Measurements from ENCODE around the gene KCNN4. TPM values are rescaled to one million over a fixed set of nuclear protein-coding genes. Genes with fewer than 3 reads are reported as not detected.
A peak's percentile ranks its signal among the peaks of the same experiment; 100 is the strongest.
"Not testable (repeated sequence)": the region's sequence is repeated elsewhere in the genome, so short reads cannot be mapped to it uniquely, and the experiment has no call there.

The KCNN4 gene
- total RNA-seq, 2 experiments from 2014 or later = 28.8 to 31.9 TPM

GRCh38 chr19:43781630-43782310 lies 997 bp upstream of the KCNN4 start:
- Mint-ChIP-seq H3K27ac (peak overlapping the region; percentile 81), H3K36me3 (ENCODE audit: low read depth) (peaks cover 10% of the 10 kb centered on the region), H3K9me3 (ENCODE audit: insufficient read depth) (no peaks in the 10 kb centered on the region), H3K4me1 (ENCODE audit: low read depth) (peaks cover 73% of the 10 kb centered on the region), H3K4me3 (peak overlapping the region; percentile 61), H3K27me3 (ENCODE audit: low read depth) (no peaks in the 10 kb centered on the region)
- ATAC-seq (no peak), DNase-seq (no peak)
- CTCF ChIA-PET = interaction anchor here (7.6 kb wide), 1 partner anchor 14 kb away, joined by 139 read pairs; no protein-coding TSS in a partner anchor
- POLR2A ChIA-PET = interaction anchor here (1.5 to 5.9 kb wide), 3 partner anchors 11 to 30 kb away, joined by 4 to 52 read pairs (median 6); partner anchors contain the start of gene SMG9

- CTCF ChIA-PET = interaction anchor here (1.0 to 7.6 kb wide), 7 partner anchors 12 to 225 kb away, joined by 5 to 139 read pairs (median 13); partner anchors contain the start of gene SMG9
- ATAC-seq (no peak), DNase-seq (peak; percentile 42)
- Mint-ChIP-seq H3K27ac (peak overlapping the region; percentile 91), H3K36me3 (ENCODE audit: low read depth) (peaks cover 22% of the 10 kb centered on the region), H3K4me1 (ENCODE audit: low read depth) (peaks cover 80% of the 10 kb centered on the region), H3K27me3 (ENCODE audit: low read depth) (no peaks in the 10 kb centered on the region), H3K9me3 (ENCODE audit: insufficient read depth) (no peaks in the 10 kb centered on the region), H3K4me3 (peak overlapping the region; percentile 61)
- POLR2A ChIA-PET = interaction anchor here (0.6 to 5.9 kb wide), 8 partner anchors 9 to 138 kb away, joined by 3 to 52 read pairs (median 6); partner anchors contain the start of gene SMG9
These were observed 953 bp downstream of the KCNN4 start for GRCh38 chr19:43779820-43780219.

- H3K9me3 Mint-ChIP-seq (ENCODE audit: insufficient read depth) = no peaks in the 10 kb centered on the region
- CTCF ChIA-PET = interaction anchor here (0.6 to 7.6 kb wide), 10 partner anchors 12 to 224 kb away, joined by 4 to 139 read pairs (median 10); partner anchors contain the start of gene SMG9
These were observed 1.5 kb downstream of the KCNN4 start for GRCh38 chr19:43779147-43779819.

GRCh38 chr19:43778651-43779050 lies 2.1 kb downstream of the KCNN4 start:
- ATAC-seq (no peak), DNase-seq (no peak)
- Mint-ChIP-seq H3K36me3 (ENCODE audit: low read depth) (peaks cover 23% of the 10 kb centered on the region), H3K9me3 (ENCODE audit: insufficient read depth) (no peaks in the 10 kb centered on the region), H3K4me3 (peak overlapping the region; percentile 61), H3K4me1 (ENCODE audit: low read depth) (peaks cover 68% of the 10 kb centered on the region), H3K27me3 (ENCODE audit: low read depth) (no peaks in the 10 kb centered on the region), H3K27ac (peak overlapping the region; percentile 91)
- ChIA-PET CTCF (interaction anchor here (0.6 to 7.6 kb wide), 9 partner anchors 11 to 110 kb away, joined by 4 to 139 read pairs (median 8); partner anchors contain the start of gene SMG9), POLR2A (interaction anchor here (0.7 to 5.9 kb wide), 5 partner anchors 8 to 27 kb away, joined by 3 to 52 read pairs (median 3); partner anchors contain the start of gene SMG9)

More at GRCh38 chr19:43779147-43779819, 1.5 kb downstream of the KCNN4 start:
- POLR2A ChIA-PET = interaction anchor here (0.6 to 5.9 kb wide), 8 partner anchors 8 to 138 kb away, joined by 3 to 52 read pairs (median 3); partner anchors contain the start of gene SMG9
- H3K4me3 Mint-ChIP-seq = peak overlapping the region; percentile 61
- H3K4me1 Mint-ChIP-seq (ENCODE audit: low read depth) = peaks cover 74% of the 10 kb centered on the region
- no peak for DNase-seq
- H3K27ac Mint-ChIP-seq = peak overlapping the region; percentile 91
- H3K36me3 Mint-ChIP-seq (ENCODE audit: low read depth) = peaks cover 23% of the 10 kb centered on the region
- no peaks in the 10 kb centered on the region for H3K27me3 Mint-ChIP-seq (ENCODE audit: low read depth)
- ATAC-seq = no peak

GRCh38 chr19:43777163-43777695 lies 3.5 kb downstream of the KCNN4 start:
- peak overlapping the region; percentile 91 for H3K27ac Mint-ChIP-seq
- peak; percentile 28 for ATAC-seq
- no peaks in the 10 kb centered on the region for H3K9me3 Mint-ChIP-seq (ENCODE audit: insufficient read depth)
- POLR2A ChIA-PET = interaction anchor here (0.5 to 5.9 kb wide), 6 partner anchors 11 to 41 kb away, joined by 3 to 52 read pairs (median 4); partner anchors contain the start of gene SMG9
- peak; percentile 37 for DNase-seq
- no peaks in the 10 kb centered on the region for H3K27me3 Mint-ChIP-seq (ENCODE audit: low read depth)
- peak overlapping the region; percentile 61 for H3K4me3 Mint-ChIP-seq
- H3K36me3 Mint-ChIP-seq (ENCODE audit: low read depth) = peaks cover 29% of the 10 kb centered on the region
- CTCF ChIA-PET = interaction anchor here (1.0 to 7.6 kb wide), 6 partner anchors 10 to 107 kb away, joined by 4 to 139 read pairs (median 6); partner anchors contain the start of gene PLAUR
- peaks cover 55% of the 10 kb centered on the region for H3K4me1 Mint-ChIP-seq (ENCODE audit: low read depth)

GRCh38 chr19:43776286-43776685 lies 4.5 kb downstream of the KCNN4 start:
- CTCF ChIA-PET = interaction anchor here (0.8 to 7.6 kb wide), 3 partner anchors 9 to 31 kb away, joined by 3 to 139 read pairs (median 3); no protein-coding TSS in a partner anchor
- no peak overlapping the region for H3K4me3 Mint-ChIP-seq

GRCh38 chr19:43775299-43775890 lies 5.4 kb downstream of the KCNN4 start:
- DNase-seq (no peak), ATAC-seq (no peak)
- H3K4me1 Mint-ChIP-seq (ENCODE audit: low read depth) = peaks cover 41% of the 10 kb centered on the region
- POLR2A ChIA-PET = no interaction called here
- no peak overlapping the region for H3K4me3 Mint-ChIP-seq
- H3K27me3 Mint-ChIP-seq (ENCODE audit: low read depth) = no peaks in the 10 kb centered on the region
- H3K9me3 Mint-ChIP-seq (ENCODE audit: insufficient read depth) = no peaks in the 10 kb centered on the region
- peaks cover 36% of the 10 kb centered on the region for H3K36me3 Mint-ChIP-seq (ENCODE audit: low read depth)
- CTCF ChIA-PET = interaction anchor here (0.8 to 7.6 kb wide), 4 partner anchors 8 to 30 kb away, joined by 3 to 139 read pairs (median 3); no protein-coding TSS in a partner anchor
- H3K27ac Mint-ChIP-seq = peak overlapping the region; percentile 47

More at GRCh38 chr19:43776286-43776685, 4.5 kb downstream of the KCNN4 start:
- Mint-ChIP-seq H3K9me3 (ENCODE audit: insufficient read depth) (no peaks in the 10 kb centered on the region), H3K27me3 (ENCODE audit: low read depth) (no peaks in the 10 kb centered on the region), H3K27ac (peak overlapping the region; percentile 51), H3K36me3 (ENCODE audit: low read depth) (peaks cover 29% of the 10 kb centered on the region), H3K4me1 (ENCODE audit: low read depth) (peaks cover 45% of the 10 kb centered on the region)
- ATAC-seq (no peak), DNase-seq (no peak)
- POLR2A ChIA-PET = interaction anchor here (0.7 to 5.9 kb wide), 3 partner anchors 10 to 22 kb away, joined by 3 to 52 read pairs (median 12); partner anchors contain the start of gene SMG9

GRCh38 chr19:43774940-43775258 lies 5.9 kb downstream of the KCNN4 start:
- not testable (repeated sequence) for ATAC-seq
- H3K36me3 Mint-ChIP-seq (ENCODE audit: low read depth) = peaks cover 40% of the 10 kb centered on the region
- peaks cover 44% of the 10 kb centered on the region for H3K4me1 Mint-ChIP-seq (ENCODE audit: low read depth)

GRCh38 chr19:43774103-43774939 lies 6.5 kb downstream of the KCNN4 start:
- H3K27me3 Mint-ChIP-seq (ENCODE audit: low read depth) = no peaks in the 10 kb centered on the region
- H3K4me1 Mint-ChIP-seq (ENCODE audit: low read depth) = peaks cover 39% of the 10 kb centered on the region
- H3K27ac Mint-ChIP-seq = no peak overlapping the region
- no peak for ATAC-seq
- no peak for DNase-seq
- ChIA-PET CTCF (interaction anchor here (1.1 to 7.6 kb wide), 2 partner anchors 7 to 29 kb away, joined by 3 to 139 read pairs; no protein-coding TSS in a partner anchor), POLR2A (no interaction called here)
- H3K36me3 Mint-ChIP-seq (ENCODE audit: low read depth) = peaks cover 45% of the 10 kb centered on the region
- H3K4me3 Mint-ChIP-seq = no peak overlapping the region
- no peaks in the 10 kb centered on the region for H3K9me3 Mint-ChIP-seq (ENCODE audit: insufficient read depth)

More at GRCh38 chr19:43774940-43775258, 5.9 kb downstream of the KCNN4 start:
- H3K27me3 Mint-ChIP-seq (ENCODE audit: low read depth); H3K9me3 Mint-ChIP-seq (ENCODE audit: insufficient read depth); DNase-seq; H3K4me3 Mint-ChIP-seq; POLR2A ChIA-PET; H3K27ac Mint-ChIP-seq: not testable (repeated sequence)
- CTCF ChIA-PET = interaction anchor here (1.1 to 7.6 kb wide), 2 partner anchors 7 to 30 kb away, joined by 3 to 139 read pairs; no protein-coding TSS in a partner anchor

- DNase-seq (no peak), ATAC-seq (no peak)
- peaks cover 49% of the 10 kb centered on the region for H3K36me3 Mint-ChIP-seq (ENCODE audit: low read depth)
- no peak overlapping the region for H3K27ac Mint-ChIP-seq
- H3K9me3 Mint-ChIP-seq (ENCODE audit: insufficient read depth) = no peaks in the 10 kb centered on the region
- ChIA-PET POLR2A (no interaction called here), CTCF (no interaction called here)
- peaks cover 33% of the 10 kb centered on the region for H3K4me1 Mint-ChIP-seq (ENCODE audit: low read depth)
- H3K4me3 Mint-ChIP-seq = no peak overlapping the region
- no peaks in the 10 kb centered on the region for H3K27me3 Mint-ChIP-seq (ENCODE audit: low read depth)
These were observed 7.1 kb downstream of the KCNN4 start for GRCh38 chr19:43773725-43774102.
